ENCODE measurements around the gene NOXO1.

DNA sequence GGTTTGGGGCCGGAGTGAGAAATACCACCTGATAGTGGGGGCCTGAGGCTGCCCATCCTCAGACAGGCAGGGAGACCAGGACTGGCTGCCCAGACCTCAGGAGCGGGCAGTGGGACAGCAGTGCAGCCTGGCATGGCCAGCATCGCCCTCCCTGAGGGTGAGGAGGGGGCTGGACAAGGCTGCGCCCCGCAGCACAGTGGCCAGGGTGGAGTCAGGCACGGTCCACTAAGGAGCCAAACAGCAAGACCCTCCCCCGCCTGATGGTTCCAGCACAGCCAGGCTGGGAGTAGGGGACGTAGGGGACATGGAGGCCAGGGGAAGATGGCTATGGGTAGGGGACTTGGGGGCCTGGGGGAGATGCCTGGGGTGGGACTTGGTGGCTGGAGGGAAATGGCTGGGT lies 25.0 kb upstream of the NOXO1 start:
- TF ChIP-seq CTCF (optimal IDR thresholded peaks at IDR 0.05 in 1 of 3, IDR thresholded peaks at IDR 0.05 in 1 of 3, conservative IDR thresholded peaks at IDR 0.05 in 1 of 3; ENCODE audit: extremely low read depth in 1 of 3, insufficient read depth in 2 of 3, low read length in 3 of 3) (no peak), EZH2 (IDR thresholded peaks at IDR 0.05; ENCODE audit: low read length) (no peak)

Measured in keratinocyte (primary cell).